Measurements from ENCODE around the gene C14orf132.

The C14orf132 gene

GRCh38 chr14:96039633-96040311 is 610 bp downstream of the C14orf132 start:
- no peak for DNase-seq (ENCODE audit: low read depth in 2 of 2)

DNA sequence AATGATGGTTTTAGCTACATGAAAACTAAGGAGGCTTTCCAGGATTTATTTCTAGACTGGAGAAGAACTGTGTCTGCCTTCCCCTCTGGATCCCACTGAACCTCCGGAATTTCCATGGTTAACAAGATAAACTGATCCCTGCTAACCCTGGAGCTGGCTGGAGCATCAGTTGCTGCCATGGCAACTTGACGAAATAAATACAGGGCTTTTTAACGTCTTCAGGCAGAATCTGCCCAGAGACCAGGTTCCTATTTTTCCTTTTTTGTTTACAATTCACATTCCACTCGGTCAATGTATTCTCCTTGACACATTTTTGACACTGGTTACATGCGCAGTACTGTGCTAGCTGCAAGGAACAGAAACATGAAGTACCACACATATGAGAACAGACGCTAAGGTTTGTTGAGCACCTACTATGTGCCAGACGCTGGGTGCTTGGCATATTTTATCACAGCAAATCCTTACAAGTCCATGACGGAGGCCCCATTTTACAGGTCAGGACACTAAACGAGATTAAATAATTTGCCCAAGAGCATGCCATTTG is 1.7 kb downstream of the C14orf132 start:
- DNase-seq (ENCODE audit: low read depth in 2 of 2): no peak

DNA sequence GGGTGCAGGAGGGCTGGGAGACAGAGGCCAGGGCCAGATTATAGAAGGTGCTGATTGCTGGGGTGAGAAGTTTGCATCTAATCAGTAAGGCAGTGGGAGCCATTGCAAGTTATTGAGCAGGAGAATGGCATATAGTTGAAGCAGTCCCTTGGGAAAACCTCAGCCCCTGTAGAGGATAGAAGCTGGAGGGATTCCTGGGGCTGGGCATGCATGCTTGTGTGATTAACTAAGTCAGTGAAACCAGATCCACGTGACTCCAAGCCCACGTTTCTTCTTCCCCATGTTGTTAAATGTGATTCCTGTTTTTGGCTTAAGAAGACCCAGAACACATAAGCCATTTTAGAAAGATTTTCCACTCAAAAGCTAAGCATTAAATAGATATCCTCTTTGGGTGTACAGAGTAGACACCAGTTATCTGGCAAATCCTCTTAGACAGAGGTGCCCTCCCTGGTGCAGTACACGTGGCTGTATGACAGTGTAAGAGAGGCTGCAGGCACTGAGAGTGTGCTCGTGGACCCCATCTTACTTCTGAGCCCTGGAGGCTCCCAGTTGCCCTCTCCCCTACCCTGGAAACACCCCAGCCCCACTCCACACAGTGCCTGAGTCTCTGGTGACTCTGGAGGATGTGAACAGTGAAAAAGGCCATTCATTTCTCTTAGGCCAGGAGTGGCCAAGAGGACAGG is 3.2 kb downstream of the C14orf132 start:
- no peak for DNase-seq (ENCODE audit: low read depth in 2 of 2)

DNA sequence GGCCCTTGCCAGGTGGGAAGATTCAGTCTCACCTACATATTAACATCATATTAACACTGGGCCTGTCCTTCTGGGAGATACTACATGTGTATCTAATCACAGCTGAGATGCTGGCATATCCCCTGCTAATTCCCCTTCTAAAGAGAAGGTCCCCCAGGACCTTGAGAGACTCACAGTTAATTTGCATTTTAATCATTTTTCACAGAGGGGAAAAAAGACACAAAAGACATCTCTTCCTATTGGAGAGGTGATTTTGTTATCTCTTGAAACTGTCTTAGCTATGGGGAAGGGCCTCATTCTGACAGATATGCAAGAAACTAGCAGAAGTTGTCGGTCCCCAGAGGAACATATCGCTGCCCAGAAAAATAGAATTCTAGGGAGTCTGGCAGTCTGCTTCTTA is 7.5 kb downstream of the C14orf132 start:
- DNase-seq (ENCODE audit: low read depth in 2 of 2): no peak

GRCh38 chr14:96047101-96047500 is 7.9 kb downstream of the C14orf132 start:
- DNase-seq (ENCODE audit: low read depth in 2 of 2): no peak

DNA sequence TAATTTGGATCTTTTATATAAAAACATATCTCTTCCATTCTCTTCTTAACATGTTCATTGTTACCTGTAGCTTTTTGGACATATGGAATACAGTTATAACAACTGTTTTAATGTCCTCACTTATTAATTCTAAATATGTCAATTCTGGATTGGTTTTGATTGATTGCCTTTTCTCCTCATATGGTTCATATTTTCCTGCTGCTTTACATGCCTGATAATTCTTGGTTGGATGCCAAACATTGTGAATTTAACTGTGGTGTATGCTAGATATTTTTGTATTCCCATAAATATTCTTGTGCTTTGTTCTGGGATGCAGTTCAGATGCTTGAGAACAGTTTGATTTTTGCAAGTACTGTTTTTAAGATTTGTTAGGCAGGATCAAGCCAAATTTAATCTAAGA is 10.8 kb downstream of the C14orf132 start:
- DNase-seq (ENCODE audit: low read depth in 2 of 2): no peak

DNA sequence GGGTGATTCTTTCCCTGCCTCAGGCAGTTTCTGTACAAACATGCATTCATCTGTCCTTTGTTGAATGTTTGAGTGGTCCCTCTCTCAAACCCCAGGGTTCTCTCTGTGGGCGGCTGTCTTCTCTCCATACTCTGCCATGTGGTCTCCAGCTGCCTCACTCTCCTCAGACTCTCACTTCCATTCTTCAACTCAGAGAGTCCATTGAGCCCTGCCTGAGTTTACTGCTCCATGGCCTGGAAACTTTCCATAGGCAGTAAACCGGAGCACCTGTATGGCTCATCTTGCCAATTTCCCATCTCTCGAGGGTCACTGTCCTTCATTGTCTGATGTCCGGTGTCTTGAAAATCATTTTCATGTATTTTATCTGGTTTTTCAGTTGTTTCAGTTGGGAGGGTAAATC is 11.3 kb downstream of the C14orf132 start:
- DNase-seq (ENCODE audit: low read depth in 2 of 2): no peak

DNA sequence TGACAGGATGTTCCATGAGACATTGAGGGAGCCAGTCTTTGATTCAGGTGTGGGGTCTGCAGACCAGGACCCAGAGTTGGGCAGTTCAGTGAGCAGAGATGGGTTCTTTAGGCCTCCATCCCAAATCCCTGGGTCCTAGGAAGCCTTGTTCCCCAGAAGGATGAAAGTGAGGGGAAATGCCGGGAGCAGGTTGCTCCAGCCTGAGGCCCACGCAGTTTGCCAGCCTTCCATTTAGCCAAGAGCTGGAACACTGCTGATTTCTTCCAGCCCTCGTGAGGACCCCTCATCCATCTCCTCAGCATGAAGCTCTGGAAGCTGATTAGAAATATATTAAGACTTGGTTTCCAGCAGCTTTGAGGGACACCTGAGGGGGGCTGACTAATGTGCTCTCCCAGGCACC is 12.1 kb downstream of the C14orf132 start:
- no peak for DNase-seq (ENCODE audit: low read depth in 2 of 2)

- DNase-seq (ENCODE audit: low read depth in 2 of 2): no peak
These were observed 12.7 kb downstream of the C14orf132 start for GRCh38 chr14:96051642-96052540.

DNA sequence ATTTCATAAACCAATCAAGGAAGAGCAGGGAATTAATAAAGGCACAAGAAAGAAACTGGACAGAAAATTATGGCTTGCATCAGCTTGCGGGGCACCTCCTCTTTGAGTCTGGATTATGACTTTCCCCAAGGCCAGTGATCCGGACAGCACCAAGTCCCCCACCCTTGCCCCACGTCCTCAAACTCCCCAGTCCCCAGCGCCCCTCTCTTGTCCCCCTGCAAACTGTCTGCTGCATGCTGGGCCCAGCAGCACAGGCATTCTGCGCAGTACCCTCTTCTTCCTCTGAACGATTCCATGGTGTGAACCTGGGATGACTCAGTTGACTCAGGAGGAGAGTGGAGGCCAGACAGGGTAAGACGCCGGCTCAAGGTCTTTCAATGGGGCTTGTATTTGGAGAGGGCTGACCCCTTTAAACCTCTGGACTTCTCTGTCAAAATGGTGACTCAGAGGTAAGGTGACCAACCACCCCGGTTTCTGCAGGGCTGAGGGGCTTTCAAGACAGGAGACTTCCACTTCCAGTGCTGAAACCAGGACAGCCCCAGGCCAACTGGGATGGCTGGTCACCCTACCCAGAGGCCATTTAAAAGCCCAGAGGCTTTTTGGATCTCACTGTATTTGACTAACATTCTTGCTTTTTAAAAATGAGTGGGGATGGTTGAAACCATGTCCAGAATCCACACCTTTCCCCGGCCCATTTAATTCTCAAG is 13.5 kb downstream of the C14orf132 start:
- DNase-seq (ENCODE audit: low read depth in 2 of 2): no peak

GRCh38 chr14:96053248-96053599 is 14.1 kb downstream of the C14orf132 start:
- DNase-seq (ENCODE audit: low read depth in 2 of 2): no peak

DNA sequence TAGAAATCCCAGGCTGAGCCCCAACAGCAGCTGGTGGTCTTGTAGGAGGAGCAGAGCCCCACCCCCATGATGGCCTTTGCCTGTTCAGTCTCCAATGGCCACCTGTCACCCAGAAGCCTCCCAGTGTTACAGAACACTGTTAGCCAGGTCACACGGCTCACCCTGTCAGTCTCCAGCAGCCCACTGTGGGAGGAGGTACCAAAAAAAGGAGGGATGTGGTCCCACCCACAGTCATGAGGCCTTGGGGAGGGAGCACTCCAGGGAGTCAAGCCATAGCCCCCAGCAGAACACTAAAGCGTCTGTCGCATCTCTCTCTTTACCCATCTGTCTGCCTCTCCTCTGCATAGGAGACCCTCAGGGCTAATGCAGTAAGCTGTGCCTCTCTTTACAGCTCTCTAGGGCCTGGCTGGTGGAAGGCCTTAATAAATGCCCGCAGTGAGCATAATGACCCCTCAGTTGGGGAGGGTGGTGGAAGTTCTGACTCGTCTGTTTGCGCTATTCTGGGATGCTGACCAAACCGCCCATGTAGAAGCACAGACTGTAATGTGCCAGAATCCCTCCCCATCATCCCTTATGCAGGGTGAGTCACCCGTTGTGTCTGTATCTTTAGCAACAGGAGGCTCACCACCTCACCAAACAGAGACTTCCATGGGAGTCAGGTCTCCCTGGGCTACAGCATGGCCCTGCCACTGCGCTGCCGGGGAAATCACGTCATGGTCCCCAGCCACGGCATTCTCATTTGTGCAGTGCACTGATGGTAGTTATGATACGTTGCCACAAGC is 14.6 kb downstream of the C14orf132 start:
- DNase-seq (ENCODE audit: low read depth in 2 of 2): no peak

DNA sequence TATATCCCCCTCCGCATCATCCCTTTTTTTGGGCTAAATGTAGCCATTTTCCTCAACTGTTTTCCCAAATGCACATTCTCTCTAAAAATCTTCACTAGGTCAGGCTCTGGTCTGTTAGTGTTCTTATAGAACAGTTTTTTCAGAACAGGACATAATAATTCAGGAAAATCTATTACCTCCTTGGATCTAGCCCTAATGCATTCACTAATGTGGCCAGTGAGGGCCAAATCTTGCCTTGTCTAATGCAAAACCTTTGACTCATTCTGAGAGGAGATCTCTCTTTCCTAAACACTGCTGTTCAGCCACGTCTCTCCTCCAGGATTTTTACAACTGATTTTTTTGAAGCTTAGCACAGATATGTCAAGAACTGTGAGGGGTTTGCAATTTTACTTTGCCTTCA is 15.5 kb downstream of the C14orf132 start:
- DNase-seq (ENCODE audit: low read depth in 2 of 2): no peak

DNA sequence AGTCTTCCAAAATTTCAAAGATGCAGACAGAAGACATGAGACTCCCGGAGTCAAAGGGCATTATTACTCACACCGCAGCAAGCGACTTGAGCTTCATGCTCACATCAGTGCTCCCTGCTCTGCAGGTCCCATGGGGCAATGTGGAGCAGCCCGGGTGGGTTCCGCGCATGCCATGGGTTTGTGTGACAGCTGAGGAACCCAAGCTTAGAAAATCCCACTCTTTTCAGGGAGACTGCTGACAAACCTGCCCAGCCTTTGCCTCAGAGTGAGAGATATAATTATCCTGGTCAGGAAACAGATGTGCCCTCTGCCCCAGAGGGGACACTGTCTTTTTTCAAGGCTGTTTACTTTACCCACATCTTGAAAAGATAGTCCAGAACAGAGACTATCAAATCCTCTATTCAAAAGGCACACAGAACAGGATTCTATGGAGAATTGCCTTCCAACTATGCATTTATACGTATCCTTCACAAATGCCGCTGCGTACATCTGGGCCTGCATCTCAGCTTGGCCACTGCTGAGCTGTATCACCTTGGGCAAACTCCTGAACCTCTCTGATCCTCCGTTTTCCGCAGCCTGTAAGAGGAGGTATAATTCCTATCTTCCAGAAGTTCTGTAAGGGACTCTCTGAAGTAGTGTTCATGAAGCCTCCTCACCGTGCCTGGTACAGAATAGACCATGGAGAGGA is 16.0 kb downstream of the C14orf132 start:
- DNase-seq (ENCODE audit: low read depth in 2 of 2): no peak

DNA sequence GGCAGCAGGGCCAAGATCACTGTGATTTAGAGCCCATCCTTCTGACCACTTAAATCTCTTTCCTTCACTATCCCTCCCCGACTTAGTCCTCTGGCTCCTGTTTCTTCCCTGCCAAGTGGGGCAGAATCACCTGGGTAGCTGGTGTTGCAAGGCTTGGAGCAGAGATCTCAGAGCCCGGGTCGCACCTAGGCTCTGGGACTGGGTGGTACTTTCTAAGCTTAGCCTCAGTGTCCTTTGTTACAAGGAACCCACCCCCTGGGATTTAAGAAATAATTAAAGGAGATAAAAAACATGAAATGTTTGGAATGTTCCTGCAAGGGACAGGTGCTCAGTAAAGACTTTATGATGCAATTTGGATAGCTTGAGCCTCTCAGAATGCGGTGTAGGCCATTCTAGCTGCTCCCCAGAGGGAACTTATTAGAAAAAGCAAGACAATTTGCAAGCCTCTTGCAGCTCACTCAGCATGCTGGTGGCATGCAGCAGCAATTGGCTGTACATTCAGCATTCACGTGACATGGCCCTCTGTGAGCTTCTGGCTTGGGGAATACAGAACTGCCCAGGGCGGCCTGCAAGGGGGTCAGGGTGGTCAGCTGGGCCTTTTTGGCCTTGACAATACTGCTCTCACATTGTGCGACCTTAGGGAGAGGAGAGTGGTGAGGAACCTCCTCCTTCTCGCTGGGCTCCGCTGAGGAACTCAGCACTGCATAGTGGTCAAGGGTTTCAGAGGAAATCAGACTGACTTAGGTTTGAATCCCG is 16.8 kb downstream of the C14orf132 start:
- no peak for DNase-seq (ENCODE audit: low read depth in 2 of 2)

DNA sequence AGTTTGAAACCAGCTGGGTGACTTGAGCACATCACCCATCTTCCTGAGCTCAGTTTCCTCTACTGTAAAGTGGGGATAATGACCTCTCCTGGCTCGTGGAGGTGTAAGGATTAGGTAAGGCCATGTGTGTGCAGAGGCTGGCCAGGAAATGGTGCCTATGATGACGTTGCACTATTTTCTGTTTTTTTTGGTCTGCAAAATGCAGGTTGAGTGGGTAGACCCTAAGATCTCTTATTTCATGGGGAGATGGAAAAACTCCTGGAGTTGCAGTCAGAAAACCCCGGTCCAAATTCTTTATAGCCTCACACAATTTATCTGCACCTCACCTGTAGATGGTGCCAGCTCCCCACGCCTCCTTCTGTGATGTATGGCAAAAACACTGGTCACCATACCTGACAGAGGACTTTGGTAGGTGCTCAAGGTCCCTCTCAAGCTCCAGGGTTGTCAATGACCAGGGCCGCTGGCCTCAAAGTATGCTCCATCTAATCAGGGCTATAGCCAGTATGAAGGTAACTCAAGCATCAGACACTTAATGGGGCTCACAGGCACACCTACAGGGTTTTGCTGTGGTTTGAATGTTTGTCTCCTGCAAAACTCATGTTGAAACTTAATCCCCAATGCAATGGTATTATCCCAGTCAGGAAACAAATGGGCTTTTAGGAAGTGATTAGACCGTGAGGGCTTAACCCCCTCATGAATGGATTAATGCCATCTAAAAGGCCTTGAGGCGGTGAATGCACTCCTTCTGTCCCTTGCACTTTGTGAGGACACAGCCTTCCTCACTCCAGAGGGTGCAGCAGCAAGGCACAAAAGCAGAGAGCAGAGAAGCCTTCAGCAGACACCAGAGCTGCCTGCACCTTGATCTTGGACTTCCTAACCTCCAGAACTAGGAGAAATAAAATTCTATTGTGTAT is 17.6 kb downstream of the C14orf132 start:
- DNase-seq (ENCODE audit: low read depth in 2 of 2): no peak

DNA sequence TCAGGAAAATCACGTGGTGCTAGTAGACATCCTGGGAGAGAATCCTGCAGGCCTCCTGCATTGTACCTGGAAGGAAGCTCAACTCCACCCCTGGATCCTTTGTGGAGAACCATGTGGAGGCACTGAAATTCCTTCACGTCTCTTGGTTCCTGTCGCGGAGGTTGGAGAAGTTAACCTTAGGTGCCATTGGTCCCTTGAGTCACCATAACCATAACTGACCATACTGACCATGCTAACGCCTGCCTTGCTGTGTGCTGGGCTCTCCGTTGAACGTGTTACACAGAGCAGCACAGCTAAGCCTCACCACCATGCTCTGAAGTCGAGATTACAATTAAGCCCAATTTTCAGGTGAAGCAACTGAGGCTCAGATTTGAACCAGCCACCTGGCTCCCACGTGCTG is 18.6 kb downstream of the C14orf132 start:
- no peak for DNase-seq (ENCODE audit: low read depth in 2 of 2)

DNA sequence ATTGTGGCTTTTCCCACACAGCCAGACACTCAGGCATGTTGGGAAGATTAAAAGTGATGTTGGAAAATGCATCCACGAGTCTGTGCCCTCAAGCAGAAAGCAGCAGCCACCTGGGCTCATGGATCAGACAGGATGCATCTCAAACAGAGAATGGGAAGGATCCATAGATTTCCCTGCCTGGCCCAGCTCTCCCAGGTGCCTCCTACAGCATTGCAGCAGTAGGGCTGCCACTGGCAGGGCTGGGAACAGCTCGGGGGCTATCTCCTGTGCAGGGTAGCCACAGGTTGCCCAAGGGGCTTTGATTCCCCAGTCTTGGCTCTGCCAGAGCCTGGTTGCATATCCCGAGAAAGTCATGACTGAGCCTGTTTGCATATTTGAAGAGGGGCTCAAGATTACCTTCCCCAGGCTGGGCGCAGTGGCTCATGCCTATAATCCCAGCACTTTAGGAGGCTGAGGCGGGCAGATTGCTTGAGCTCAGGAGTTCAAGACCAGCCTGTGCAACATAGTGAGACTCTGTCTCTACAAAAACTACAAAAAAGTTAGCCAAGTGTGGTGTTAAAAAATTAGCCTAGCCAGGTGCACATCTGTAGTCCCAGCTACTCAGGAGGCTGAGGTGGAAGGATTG is 19.5 kb downstream of the C14orf132 start:
- DNase-seq (ENCODE audit: low read depth in 2 of 2): no peak
